K562 (cell line): ENCODE measurements around the gene KXD1. TPM values are rescaled to one million over a fixed set of nuclear protein-coding genes. Genes with fewer than 3 reads are reported as not detected.

Experiments
- GMEB1 ChIP-seq: fragments of 250-450 bp; sonication (Bioruptor Pico); IDR thresholded peaks from 2 replicates; pipeline ENCODE4 v1.4.0; 2020; ENCODE audit warnings: mild to moderate bottlenecking
- HMG20B ChIP-seq: fragments of 250-450 bp; sonication (Bioruptor Pico); IDR thresholded peaks from 2 replicates; pipeline ENCODE4 v1.5.0; 2021; ENCODE audit warnings: mild to moderate bottlenecking
- KLF6 ChIP-seq: fragments of 250-450 bp; sonication (Bioruptor Pico); IDR thresholded peaks from 2 replicates; pipeline ENCODE4 v1.4.0; 2020; ENCODE audit warnings: mild to moderate bottlenecking, moderate library complexity, borderline replicate concordance
- MEIS2 ChIP-seq: fragments of 450-650 bp; IDR thresholded peaks from 2 replicates; pipeline ENCODE4 v1.6.1; 2014; ENCODE audit warnings: mild to moderate bottlenecking; ENCODE audit not compliant: partially characterized antibody
- NFE2 ChIP-seq: IDR thresholded peaks from 2 replicates; pipeline ENCODE4 v1.6.1; 2014; ENCODE audit warnings: antibody characterized with exemption, low read depth
- RBM34 ChIP-seq: fragments of 200-400 bp; formaldehyde crosslinking; IDR thresholded peaks from 2 replicates; pipeline ENCODE4 v1.6.1; 2018; ENCODE audit warnings: low read length, borderline replicate concordance; ENCODE audit not compliant: insufficient read depth
- ZNF561 ChIP-seq: fragments of 450-650 bp; formaldehyde crosslinking; conservative IDR thresholded peaks from 2 replicates; pipeline ENCODE4 v1.4.0; 2020; ENCODE audit warnings: mild to moderate bottlenecking, moderate library complexity
- ZNF668 ChIP-seq: fragments of 250-450 bp; sonication (Bioruptor Pico); IDR thresholded peaks from 2 replicates; pipeline ENCODE4 v1.8.0; 2022; ENCODE audit warnings: mild to moderate bottlenecking, inconsistent platforms
- polyA plus RNA-seq, 8 experiments: library from polyadenylated mRNA; depleted of rRNA in 4 of 8; stranded (reverse) in 5 of 8; unstranded in 3 of 8; fragments of >200 nt; fragmentation: Nextera tagmentation in 2 of 8; fragmentation: Illumina TruSeq in 1 of 8; extraction: Ambion mirVana in 2 of 8; extraction: Trizol in 1 of 8; gene quantifications; 2 replicates each; pipeline versions ENCODE4 v1.2.1 to v1.2.3, GENCODE V29; 2011 to 2014; ENCODE audit warnings: inconsistent platforms in 1 of 8, missing spikeins in 1 of 8
- total RNA-seq, 7 experiments: library from RNA; depleted of rRNA in 6 of 7; stranded (reverse); fragments of >200 nt in 6 of 7; fragmentation: Illumina TruSeq in 2 of 7; extraction: Trizol in 2 of 7; gene quantifications; 2 replicates each; pipeline versions ENCODE4 v1.2.1 to v1.2.3, GENCODE V29; 2011 to 2021; ENCODE audit warnings: low replicate concordance in 1 of 7

The KXD1 gene
- total and polyA plus RNA-seq, 9 of the 15 experiments (the other 6 are each of a cell fraction or from before 2014, with no cell fraction given): 21.9 to 210 (median 118) TPM

GRCh38 chr19:18571564-18572344 lies 14.1 kb downstream of the KXD1 start, which contains the start of gene UBA52 (continued):
- no peak for TF ChIP-seq RBM34
- no peak for TF ChIP-seq HMG20B
- TF ChIP-seq NFE2: 0 out of 2 replicates have a peak, but pooled peaks have one; percentile 5
- TF ChIP-seq ZNF561: no peak
- TF ChIP-seq MEIS2: peak; percentile 56
- TF ChIP-seq ZNF668 (CRISPR knock-in tag): no peak
- peak; percentile 92 for TF ChIP-seq GMEB1 (CRISPR knock-in tag)
- peak; percentile 94; the same call in 1 of the 2 replicates for TF ChIP-seq KLF6 (CRISPR knock-in tag)
